Stomach (tissue), 9 donors: ENCODE data around the gene PCDHGC5. TPM values are rescaled to one million over a fixed set of nuclear protein-coding genes. Genes with fewer than 3 reads are reported as not detected.

ENCODE experiments used
- DNase-seq, 2 donors: peaks; one replicate each; pipeline versions ENCODE4 v3.0.0 to v3.0.0-alpha.2; 2013 to 2019
- H3K27ac ChIP-seq, 5 donors: fragments of 200-600 bp in 4 of 5; sonication (generic) in 4 of 5; one replicate each; pipeline ENCODE4 v1.5.1; 2013 to 2019; ENCODE audit warnings: mild to moderate bottlenecking in 1 of 5, moderate library complexity in 1 of 5
- H3K27me3 ChIP-seq, 3 donors: fragments of 200-600 bp; sonication (generic); one replicate each; pipeline ENCODE4 v1.5.1; 2017 to 2019; ENCODE audit warnings: mixed run types in 1 of 3
- H3K36me3 ChIP-seq, 4 donors: fragments of 200-600 bp; sonication (generic); 1 replicate in 3 of 4; 2 replicates in 1 of 4; pipeline ENCODE4 v1.5.1; 2016 to 2019
- H3K4me1 ChIP-seq, 4 donors: fragments of 200-600 bp; sonication (generic); one replicate each; pipeline ENCODE4 v1.5.1; 2016 to 2019
- H3K4me3 ChIP-seq, 4 donors: fragments of 200-600 bp; sonication (generic) in 3 of 4; one replicate each; pipeline ENCODE4 v1.5.1; 2016 to 2019; ENCODE audit warnings: mild to moderate bottlenecking in 1 of 4
- H3K9me3 ChIP-seq, 4 donors: fragments of 200-600 bp; sonication (generic); one replicate each; pipeline ENCODE4 v1.5.1; 2016 to 2019
- CTCF ChIP-seq, 7 experiments: fragments of 450-650 bp in 4 of 7; fragments of 200-600 bp in 3 of 7; sonication (generic) in 3 of 7; IDR thresholded peaks; one replicate each; pipeline ENCODE4 v1.5.1; 2016 to 2019; ENCODE audit warnings: antibody characterized with exemption in 7 of 7, control low read depth in 2 of 7, mild to moderate bottlenecking in 1 of 7
- EP300 ChIP-seq: sonication (generic); formaldehyde crosslinking; IDR thresholded peaks from one replicate; pipeline ENCODE4 v1.6.1; 2017; ENCODE audit warnings: antibody characterized with exemption
- POLR2A ChIP-seq, 4 donors: fragments of 450-650 bp; IDR thresholded peaks; one replicate each; pipeline ENCODE4 v1.6.1; 2016; ENCODE audit warnings: antibody characterized with exemption in 4 of 4, control low read depth in 2 of 4, mild to moderate bottlenecking in 1 of 4, moderate library complexity in 1 of 4
- POLR2AphosphoS5 ChIP-seq, 3 donors: sonication (generic); formaldehyde crosslinking; IDR thresholded peaks; one replicate each; pipeline ENCODE4 v1.6.1; 2016; ENCODE audit warnings: antibody characterized with exemption in 3 of 3
- WGBS, 5 donors: extraction: QIAGEN DNeasy Blood & Tissue Kit in 3 of 5; methylation state at CpG; one replicate each; pipeline versions ENCODE4 v1.1.5 to v1.1.7; 2013 to 2018; 5-methylcytosine and 5-hydroxymethylcytosine counted together
- intact Hi-C: fragments of 100-400 bp; cut with DNase I; formaldehyde crosslinking; loops from one replicate; pipeline ENCODE4 v1.15.1; 2023; ENCODE audit warnings: low total_unique reads
- polyA plus RNA-seq, 3 donors: library from polyadenylated mRNA; stranded (reverse); fragments of 200-250 nt; gene quantifications; one replicate each; pipeline ENCODE4 v1.2.3, GENCODE V29; 2013
- total RNA-seq, 5 donors: library from RNA; depleted of rRNA; stranded (reverse); fragments of >200 nt; gene quantifications; one replicate each; pipeline versions ENCODE4 v1.1.0 to v1.2.3, GENCODE V29; 2014 to 2016
- donor health status: healthy with polysubstance abuse.
- donor health status: Bipolar disorder and iron deficiency.
- donor health status: healthy.

Gene PCDHGC5
- total and polyA plus RNA-seq, 8 donors = 0.08 to 3.5 (median 2.0) TPM; not detected in 3

DNA sequence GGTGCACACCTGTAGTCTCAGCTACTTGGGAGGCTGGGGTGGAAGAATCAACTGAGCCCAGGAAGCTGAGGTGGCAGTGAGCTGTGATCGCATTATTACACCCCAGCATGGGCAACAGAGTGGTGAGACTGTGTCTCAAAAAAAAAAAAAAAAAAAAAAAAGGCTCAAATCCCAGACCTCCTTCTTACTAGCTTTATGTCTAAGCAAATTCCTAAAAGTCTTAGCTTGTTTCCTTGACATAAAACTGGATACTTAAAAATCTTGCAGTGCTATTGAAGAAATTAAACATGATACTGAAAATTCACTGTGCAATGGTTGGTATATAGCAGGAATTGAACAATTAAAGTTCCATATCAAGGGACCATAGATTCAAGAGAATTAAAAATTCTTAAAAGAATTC lies 45.0 kb downstream of the PCDHGC5 start:
- Histone ChIP-seq H3K36me3 (peaks cover 4 to 75% (median 62%) of the 10 kb centered on the region in 4 donors), H3K4me1 (peaks cover 0 to 11% (median 4%) of the 10 kb centered on the region in 4 donors), H3K9me3 (no peaks in the 10 kb centered on the region), H3K4me3 (no peak overlapping the region), H3K27me3 (no peaks in the 10 kb centered on the region), H3K27ac (no peak overlapping the region)
- 96 to 100% (median 100%) methylated on average over 1 of the region's 1 CpG for WGBS, 5 donors
- TF ChIP-seq POLR2A (IDR thresholded peaks at IDR 0.05) (no peak), POLR2AphosphoS5 (IDR thresholded peaks at IDR 0.05) (no peak), EP300 (no peak), CTCF (IDR thresholded peaks at IDR 0.05) (no peak)
- DNase-seq = no peak
- intact Hi-C loops = loop anchor here (10.0 kb wide), 1 partner anchor 209 kb away; the partner anchor contains the start of gene TAF7

DNA sequence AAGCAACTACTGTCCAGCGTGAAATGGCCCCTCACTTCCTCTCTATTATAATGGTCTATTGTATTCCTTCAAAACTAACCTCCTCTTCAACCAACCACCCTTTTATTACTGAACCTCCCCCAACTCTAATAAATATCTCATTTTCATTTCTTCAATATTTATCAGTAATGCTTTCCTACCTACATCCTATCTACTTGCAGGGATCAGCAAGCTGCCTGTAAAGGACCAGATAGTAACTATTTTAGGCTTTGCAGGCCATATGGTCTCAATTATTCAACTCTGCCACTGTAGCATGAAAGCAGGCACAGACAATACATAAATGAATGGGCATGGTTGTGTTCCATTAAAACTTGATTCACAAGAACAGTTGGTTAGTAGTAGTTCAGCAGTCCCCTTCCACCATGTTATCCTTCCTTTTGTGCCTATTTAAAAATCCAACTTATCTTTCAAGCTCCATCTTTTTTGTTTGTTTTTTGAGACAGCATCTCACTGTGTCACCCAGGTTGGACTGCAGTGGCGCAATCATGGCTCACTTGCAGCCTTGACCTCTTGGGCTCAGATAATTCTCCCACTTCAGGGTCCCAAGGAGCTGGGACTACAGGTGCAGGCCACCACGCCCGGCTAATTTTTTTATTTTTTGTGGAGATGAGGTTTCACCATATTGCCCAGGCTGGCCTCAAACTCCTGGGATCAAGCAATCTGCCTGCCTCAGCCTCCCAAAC lies 45.8 kb downstream of the PCDHGC5 start:
- no peak overlapping the region for H3K4me3 ChIP-seq
- H3K9me3 ChIP-seq = no peaks in the 10 kb centered on the region
- no peaks in the 10 kb centered on the region for H3K27me3 ChIP-seq
- intact Hi-C loops = loop anchor here (10.0 kb wide), 1 partner anchor 210 kb away; the partner anchor contains the start of gene TAF7
- DNase-seq = no peak
- TF ChIP-seq POLR2AphosphoS5 (IDR thresholded peaks at IDR 0.05) = no peak
- no peak overlapping the region for H3K27ac ChIP-seq
- WGBS, 5 donors = 95 to 97% (median 95%) methylated on average over 4 of the region's 4 CpGs
- peaks cover 0 to 3% (median 0%) of the 10 kb centered on the region in 4 donors for H3K4me1 ChIP-seq
- peaks cover 4 to 67% (median 54%) of the 10 kb centered on the region in 4 donors for H3K36me3 ChIP-seq

Other genes with a start within 250 kb of the PCDHGC5 start
- 1 to 10 TPM in 2 of 5 donors, under 1 TPM in 1, not detected in 2; 0.58 to 6.6 (median 2.2) TPM for gene PCDHB15, start 243.7 kb upstream of the PCDHGC5 start, total RNA-seq
- 1 to 10 TPM in 1 of 3 donors, under 1 TPM in 2; 0.44 to 1.2 (median 0.73) TPM for gene PCDHB15, start 243.7 kb upstream of the PCDHGC5 start, polyA plus RNA-seq
- gene SLC25A2, start 185.0 kb upstream of the PCDHGC5 start, total RNA-seq = 1 to 10 TPM in 1 of 5 donors, under 1 TPM in 1, not detected in 3; 0.43 to 4.8 TPM
- gene SLC25A2, start 185.0 kb upstream of the PCDHGC5 start, polyA plus RNA-seq = not detected
- gene TAF7, start 168.3 kb upstream of the PCDHGC5 start, total RNA-seq = 10 to 100 TPM; 22.0 to 89.8 (median 36.5) TPM
- gene TAF7, start 168.3 kb upstream of the PCDHGC5 start, polyA plus RNA-seq = 10 to 100 TPM; 32.6 to 46.1 (median 43.5) TPM
- under 1 TPM in 1 of 5 donors, not detected in 4; 0.18 TPM for gene PCDHGA1, start 158.6 kb upstream of the PCDHGC5 start, total RNA-seq
- under 1 TPM in 1 of 3 donors, not detected in 2; 0.13 TPM for gene PCDHGA1, start 158.6 kb upstream of the PCDHGC5 start, polyA plus RNA-seq
- 1 to 10 TPM; 1.2 to 3.5 (median 2.0) TPM for gene PCDHGA2, start 150.3 kb upstream of the PCDHGC5 start, total RNA-seq
- under 1 TPM; 0.06 to 0.31 (median 0.18) TPM for gene PCDHGA2, start 150.3 kb upstream of the PCDHGC5 start, polyA plus RNA-seq
- 1 to 10 TPM in 3 of 5 donors, under 1 TPM in 1, not detected in 1; 0.58 to 6.7 (median 1.4) TPM for gene PCDHGA3, start 145.3 kb upstream of the PCDHGC5 start, total RNA-seq
- gene PCDHGA3, start 145.3 kb upstream of the PCDHGC5 start, polyA plus RNA-seq = under 1 TPM in 1 of 3 donors, not detected in 2; 0.08 TPM
- gene PCDHGB1, start 139.0 kb upstream of the PCDHGC5 start, total RNA-seq = 1 to 10 TPM in 1 of 5 donors, under 1 TPM in 3, not detected in 1; under 0.01 to 1.2 (median 0.68) TPM
- gene PCDHGB1, start 139.0 kb upstream of the PCDHGC5 start, polyA plus RNA-seq = under 1 TPM in 1 of 3 donors, not detected in 2; 0.03 TPM
- gene PCDHGA4, start 134.1 kb upstream of the PCDHGC5 start, total RNA-seq = 1 to 10 TPM in 4 of 5 donors, under 1 TPM in 1; 0.29 to 9.3 (median 2.4) TPM
- gene PCDHGA4, start 134.1 kb upstream of the PCDHGC5 start, polyA plus RNA-seq = under 1 TPM in 1 of 3 donors, not detected in 2; 0.08 TPM
- 10 to 100 TPM in 1 of 5 donors, 1 to 10 TPM in 3, not detected in 1; 2.5 to 10.7 (median 8.1) TPM for gene PCDHGB2, start 129.1 kb upstream of the PCDHGC5 start, total RNA-seq
- under 1 TPM in 1 of 3 donors, not detected in 2; 0.10 TPM for gene PCDHGB2, start 129.1 kb upstream of the PCDHGC5 start, polyA plus RNA-seq
- 1 to 10 TPM in 4 of 5 donors, not detected in 1; 2.3 to 6.7 (median 3.6) TPM for gene PCDHGA5, start 124.9 kb upstream of the PCDHGC5 start, total RNA-seq
- gene PCDHGA5, start 124.9 kb upstream of the PCDHGC5 start, polyA plus RNA-seq = under 1 TPM in 1 of 3 donors, not detected in 2; 0.15 TPM
- 1 to 10 TPM in 4 of 5 donors, under 1 TPM in 1; 0.87 to 8.8 (median 3.8) TPM for gene PCDHGB3, start 118.8 kb upstream of the PCDHGC5 start, total RNA-seq
- gene PCDHGB3, start 118.8 kb upstream of the PCDHGC5 start, polyA plus RNA-seq = under 1 TPM in 2 of 3 donors, not detected in 1; 0.06 to 0.08 TPM
- 1 to 10 TPM in 3 of 5 donors, under 1 TPM in 2; 0.29 to 4.4 (median 1.8) TPM for gene PCDHGA6, start 115.2 kb upstream of the PCDHGC5 start, total RNA-seq
- gene PCDHGA6, start 115.2 kb upstream of the PCDHGC5 start, polyA plus RNA-seq = under 1 TPM in 2 of 3 donors, not detected in 1; 0.06 to 0.38 TPM
- 10 to 100 TPM in 1 of 5 donors, 1 to 10 TPM in 2, under 1 TPM in 1, not detected in 1; 0.87 to 29.0 (median 2.7) TPM for gene PCDHGA7, start 106.3 kb upstream of the PCDHGC5 start, total RNA-seq
- gene PCDHGA7, start 106.3 kb upstream of the PCDHGC5 start, polyA plus RNA-seq = under 1 TPM in 2 of 3 donors, not detected in 1; 0.06 to 0.30 TPM
- 10 to 100 TPM in 1 of 5 donors, 1 to 10 TPM in 2, under 1 TPM in 2; 0.29 to 12.1 (median 1.2) TPM for gene PCDHGB4, start 101.4 kb upstream of the PCDHGC5 start, total RNA-seq
- gene PCDHGB4, start 101.4 kb upstream of the PCDHGC5 start, polyA plus RNA-seq = under 1 TPM in 2 of 3 donors, not detected in 1; 0.12 to 0.45 TPM
- gene PCDHGA8, start 96.4 kb upstream of the PCDHGC5 start, total RNA-seq = 10 to 100 TPM in 1 of 5 donors, 1 to 10 TPM in 2, under 1 TPM in 2; under 0.01 to 12.5 (median 1.2) TPM
- under 1 TPM in 2 of 3 donors, not detected in 1; 0.06 to 0.08 TPM for gene PCDHGA8, start 96.4 kb upstream of the PCDHGC5 start, polyA plus RNA-seq
- 10 to 100 TPM in 2 of 5 donors, 1 to 10 TPM in 3; 1.8 to 16.8 (median 4.2) TPM for gene PCDHGB5, start 91.1 kb upstream of the PCDHGC5 start, total RNA-seq
- gene PCDHGB5, start 91.1 kb upstream of the PCDHGC5 start, polyA plus RNA-seq = under 1 TPM in 2 of 3 donors, not detected in 1; 0.35 to 0.75 TPM
- gene PCDHGA9, start 86.3 kb upstream of the PCDHGC5 start, total RNA-seq = 10 to 100 TPM in 1 of 5 donors, 1 to 10 TPM in 3, not detected in 1; 1.6 to 10.1 (median 3.2) TPM
- under 1 TPM in 2 of 3 donors, not detected in 1; 0.13 to 0.25 TPM for gene PCDHGA9, start 86.3 kb upstream of the PCDHGC5 start, polyA plus RNA-seq
- gene PCDHGB6, start 81.1 kb upstream of the PCDHGC5 start, total RNA-seq = 1 to 10 TPM in 3 of 5 donors, under 1 TPM in 1, not detected in 1; 0.29 to 6.2 (median 4.9) TPM
- under 1 TPM in 2 of 3 donors, not detected in 1; 0.31 to 0.50 TPM for gene PCDHGB6, start 81.1 kb upstream of the PCDHGC5 start, polyA plus RNA-seq
- 1 to 10 TPM in 3 of 5 donors, under 1 TPM in 1, not detected in 1; 0.89 to 7.0 (median 4.5) TPM for gene PCDHGA10, start 76.1 kb upstream of the PCDHGC5 start, total RNA-seq
- under 1 TPM; 0.15 to 0.65 (median 0.44) TPM for gene PCDHGA10, start 76.1 kb upstream of the PCDHGC5 start, polyA plus RNA-seq
- gene PCDHGB7, start 71.4 kb upstream of the PCDHGC5 start, total RNA-seq = 10 to 100 TPM in 3 of 5 donors, 1 to 10 TPM in 2; 3.6 to 19.3 (median 16.8) TPM
- under 1 TPM; 0.56 to 0.61 (median 0.58) TPM for gene PCDHGB7, start 71.4 kb upstream of the PCDHGC5 start, polyA plus RNA-seq
- gene PCDHGA11, start 68.0 kb upstream of the PCDHGC5 start, total RNA-seq = 10 to 100 TPM in 1 of 5 donors, 1 to 10 TPM in 3, under 1 TPM in 1; 0.45 to 15.2 (median 2.9) TPM
- under 1 TPM; 0.25 to 0.48 (median 0.31) TPM for gene PCDHGA11, start 68.0 kb upstream of the PCDHGC5 start, polyA plus RNA-seq
- gene PCDHGA12, start 58.6 kb upstream of the PCDHGC5 start, total RNA-seq = 1 to 10 TPM in 4 of 5 donors, under 1 TPM in 1; 0.58 to 7.4 (median 5.4) TPM
- gene PCDHGA12, start 58.6 kb upstream of the PCDHGC5 start, polyA plus RNA-seq = under 1 TPM in 2 of 3 donors, not detected in 1; 0.12 to 0.20 TPM
- 10 to 100 TPM in 4 of 5 donors, 1 to 10 TPM in 1; 7.6 to 35.8 (median 18.8) TPM for gene PCDHGC3, start 13.1 kb upstream of the PCDHGC5 start, total RNA-seq
- 10 to 100 TPM; 20.0 to 30.3 (median 29.1) TPM for gene PCDHGC3, start 13.1 kb upstream of the PCDHGC5 start, polyA plus RNA-seq
- gene PCDHGC4, start 4.1 kb upstream of the PCDHGC5 start, total RNA-seq = 10 to 100 TPM in 1 of 5 donors, 1 to 10 TPM in 2, under 1 TPM in 1, not detected in 1; 0.87 to 15.4 (median 5.0) TPM
- gene PCDHGC4, start 4.1 kb upstream of the PCDHGC5 start, polyA plus RNA-seq = not detected
- gene DIAPH1, start 129.9 kb downstream of the PCDHGC5 start, total RNA-seq = 100 to 1,000 TPM in 1 of 5 donors, 10 to 100 TPM in 4; 18.0 to 181 (median 77.0) TPM
- 10 to 100 TPM; 41.4 to 98.1 (median 76.1) TPM for gene DIAPH1, start 129.9 kb downstream of the PCDHGC5 start, polyA plus RNA-seq
- gene HDAC3, start 147.8 kb downstream of the PCDHGC5 start, total RNA-seq = 10 to 100 TPM; 37.1 to 64.3 (median 48.4) TPM
- gene HDAC3, start 147.8 kb downstream of the PCDHGC5 start, polyA plus RNA-seq = 10 to 100 TPM; 34.7 to 51.8 (median 36.2) TPM
- 1 to 10 TPM in 3 of 5 donors, under 1 TPM in 1, not detected in 1; 0.45 to 2.2 (median 1.1) TPM for gene RELL2, start 147.9 kb downstream of the PCDHGC5 start, total RNA-seq
- gene RELL2, start 147.9 kb downstream of the PCDHGC5 start, polyA plus RNA-seq = 1 to 10 TPM in 2 of 3 donors, under 1 TPM in 1; 0.61 to 4.9 (median 1.8) TPM
- gene FCHSD1, start 162.3 kb downstream of the PCDHGC5 start, total RNA-seq = 10 to 100 TPM; 12.3 to 66.5 (median 28.0) TPM
- gene FCHSD1, start 162.3 kb downstream of the PCDHGC5 start, polyA plus RNA-seq = 1 to 10 TPM; 5.0 to 9.9 (median 9.0) TPM
- 10 to 100 TPM in 1 of 5 donors, 1 to 10 TPM in 4; 2.3 to 11.9 (median 6.2) TPM for gene ARAP3, start 193.1 kb downstream of the PCDHGC5 start, total RNA-seq
- 1 to 10 TPM; 4.3 to 6.3 (median 5.0) TPM for gene ARAP3, start 193.1 kb downstream of the PCDHGC5 start, polyA plus RNA-seq